NCI-H2227 treated with DMSO at 0.1 percent for 48 hours (cell line): ENCODE measurements around the gene TMEM240.
"Not testable (repeated sequence)": the region's sequence is repeated elsewhere in the genome, so short reads cannot be mapped to it uniquely, and the experiment has no call there.

Experiments
- DNase-seq: peaks from one replicate; lab custom pipeline; 2025; lab: John Stamatoyannopoulos, UW

The TMEM240 gene

GRCh38 chr1:1557688-1558087 is 17.3 kb upstream of the TMEM240 start:
- not testable (repeated sequence) for DNase-seq

- DNase-seq: not testable (repeated sequence)
Observed at GRCh38 chr1:1556961-1557360, 16.5 kb upstream of the TMEM240 start.

GRCh38 chr1:1556505-1556904 is 16.1 kb upstream of the TMEM240 start:
- no peak for DNase-seq

- no peak for DNase-seq
Observed at GRCh38 chr1:1554926-1555915, 14.8 kb upstream of the TMEM240 start.

- DNase-seq: no peak
Observed at GRCh38 chr1:1554550-1554925, 14.1 kb upstream of the TMEM240 start.

- DNase-seq: no peak
Observed at GRCh38 chr1:1553821-1554494, 13.5 kb upstream of the TMEM240 start.

- no peak for DNase-seq
Observed at GRCh38 chr1:1552263-1552639, 11.8 kb upstream of the TMEM240 start.

GRCh38 chr1:1551524-1552262 is 11.3 kb upstream of the TMEM240 start:
- no peak for DNase-seq

GRCh38 chr1:1550591-1551432 is 10.4 kb upstream of the TMEM240 start:
- DNase-seq: no peak

- DNase-seq: no peak
Observed at GRCh38 chr1:1550087-1550486, 9.7 kb upstream of the TMEM240 start.

- no peak for DNase-seq
Observed at GRCh38 chr1:1548591-1548990, 8.2 kb upstream of the TMEM240 start.

- DNase-seq: no peak
Observed at GRCh38 chr1:1547476-1547875, 7.1 kb upstream of the TMEM240 start.

GRCh38 chr1:1547011-1547410 is 6.6 kb upstream of the TMEM240 start:
- DNase-seq: no peak

- no peak for DNase-seq
Observed at GRCh38 chr1:1545946-1546737, 5.7 kb upstream of the TMEM240 start.

GRCh38 chr1:1544544-1544943 is 4.1 kb upstream of the TMEM240 start:
- DNase-seq: no peak

- DNase-seq: no peak
Observed at GRCh38 chr1:1543706-1544099, 3.3 kb upstream of the TMEM240 start.

GRCh38 chr1:1542766-1543705 is 2.6 kb upstream of the TMEM240 start:
- no peak for DNase-seq

GRCh38 chr1:1541956-1542765 is 1.7 kb upstream of the TMEM240 start:
- no peak for DNase-seq
